ENCODE data around the gene INPP4B. TPM values are rescaled to one million over a fixed set of nuclear protein-coding genes. Genes with fewer than 3 reads are reported as not detected.

Gene INPP4B
- total RNA-seq, 1 experiment from 2014 or later = not detected

DNA sequence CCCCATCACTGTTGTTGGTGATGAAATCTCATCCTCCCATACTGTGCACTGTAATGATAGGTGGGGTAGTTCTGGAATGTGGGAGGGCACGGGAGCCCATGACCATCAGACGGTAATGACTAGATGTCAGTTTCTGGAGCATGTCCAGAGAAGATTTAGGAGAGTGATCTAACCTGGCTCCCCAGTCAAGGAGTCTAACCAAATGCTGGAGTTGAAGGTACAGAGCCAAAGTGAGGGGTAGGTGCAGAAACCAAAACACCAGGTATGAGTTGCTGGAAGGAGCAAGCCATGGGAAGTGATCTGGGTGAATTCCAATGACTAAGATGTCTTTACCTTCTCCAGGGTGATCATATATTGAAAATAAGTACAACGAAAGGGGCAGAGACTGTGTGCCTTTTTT is 296.9 kb downstream of the INPP4B start:
- H3K36me3 ChIP-seq (ENCODE audit: insufficient read depth, low read length) = no peaks in the 10 kb centered on the region
- H3K9ac ChIP-seq (ENCODE audit: low read length) = no peak overlapping the region
- H3K79me2 ChIP-seq (ENCODE audit: low read length) = no peaks in the 10 kb centered on the region
- H2AFZ ChIP-seq (ENCODE audit: low read length) = no peak overlapping the region
- no peaks in the 10 kb centered on the region for H3K4me1 ChIP-seq (ENCODE audit: low read length)
- no peak for DNase-seq
- no peaks in the 10 kb centered on the region for H3K27me3 ChIP-seq (ENCODE audit: low read length)
- H3K9me3 ChIP-seq (ENCODE audit: low read length) = peaks cover 2% of the 10 kb centered on the region; the same call in 1 of the 2 replicates
- H3K4me2 ChIP-seq (ENCODE audit: low read depth, low read length, poor library complexity, severe bottlenecking) = no peak overlapping the region
- H3K9me2 ChIP-seq (replicated peaks; ENCODE audit: insufficient read depth, low read length) = no peaks in the 10 kb centered on the region
- no peak overlapping the region for H3K27ac ChIP-seq (ENCODE audit: low read length)
- H3K4me3 ChIP-seq (ENCODE audit: low read length) = no peak overlapping the region
- no peaks in the 10 kb centered on the region for H4K20me1 ChIP-seq (ENCODE audit: insufficient read depth, low read depth, low read length)

DNA sequence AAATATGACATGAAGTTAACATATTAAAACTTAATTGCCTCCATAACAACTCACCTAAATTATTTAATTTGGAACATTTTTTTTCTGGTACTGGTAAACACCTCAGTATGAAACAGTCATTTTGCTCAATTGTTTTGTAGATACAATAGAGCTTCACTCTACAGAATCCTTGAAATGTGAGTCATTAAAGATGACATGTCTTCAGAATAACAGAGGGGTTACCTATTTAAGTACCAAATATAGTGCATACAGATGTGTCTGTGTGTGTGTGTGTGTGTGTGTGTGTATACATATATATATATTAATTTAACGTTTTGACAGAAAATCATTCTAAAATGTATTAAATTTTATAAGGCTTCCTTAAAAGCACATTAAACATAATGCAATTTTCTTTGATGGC is 297.6 kb downstream of the INPP4B start:
- H3K79me2 ChIP-seq (ENCODE audit: low read length) = no peaks in the 10 kb centered on the region
- H3K4me3 ChIP-seq (ENCODE audit: low read length) = no peak overlapping the region
- no peaks in the 10 kb centered on the region for H3K27me3 ChIP-seq (ENCODE audit: low read length)
- H2AFZ ChIP-seq (ENCODE audit: low read length) = no peak overlapping the region
- no peak overlapping the region for H3K9ac ChIP-seq (ENCODE audit: low read length)
- peaks cover 2% of the 10 kb centered on the region; the same call in 1 of the 2 replicates for H3K9me3 ChIP-seq (ENCODE audit: low read length)
- DNase-seq = no peak
- no peak overlapping the region for H3K27ac ChIP-seq (ENCODE audit: low read length)
- no peaks in the 10 kb centered on the region for H3K36me3 ChIP-seq (ENCODE audit: insufficient read depth, low read length)
- no peaks in the 10 kb centered on the region for H3K9me2 ChIP-seq (replicated peaks; ENCODE audit: insufficient read depth, low read length)
- H3K4me1 ChIP-seq (ENCODE audit: low read length) = no peaks in the 10 kb centered on the region
- no peak overlapping the region for H3K4me2 ChIP-seq (ENCODE audit: low read depth, low read length, poor library complexity, severe bottlenecking)
- no peaks in the 10 kb centered on the region for H4K20me1 ChIP-seq (ENCODE audit: insufficient read depth, low read depth, low read length)

DNA sequence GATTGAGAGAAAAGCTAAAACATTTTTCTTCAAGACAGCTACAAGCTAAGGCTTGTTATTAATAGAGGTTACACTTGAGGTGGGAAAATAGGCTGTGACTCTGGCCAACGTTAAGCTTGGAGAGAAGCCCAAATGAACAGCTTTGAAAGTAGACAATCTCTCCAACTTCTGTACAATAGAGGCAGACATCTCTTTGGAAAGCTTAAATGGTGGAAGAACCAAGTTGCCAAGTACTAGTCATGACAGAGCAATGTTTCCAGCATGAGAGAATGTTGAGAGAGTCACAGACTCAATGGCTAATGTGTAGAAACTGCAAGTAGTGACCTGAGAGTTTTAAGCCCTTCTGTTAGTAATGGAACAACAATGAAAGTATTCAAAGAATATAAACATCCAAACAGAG is 298.1 kb downstream of the INPP4B start:
- H3K9me2 ChIP-seq (replicated peaks; ENCODE audit: insufficient read depth, low read length) = no peaks in the 10 kb centered on the region
- no peaks in the 10 kb centered on the region for H4K20me1 ChIP-seq (ENCODE audit: insufficient read depth, low read depth, low read length)
- no peak overlapping the region for H3K4me2 ChIP-seq (ENCODE audit: low read depth, low read length, poor library complexity, severe bottlenecking)
- H3K27ac ChIP-seq (ENCODE audit: low read length) = no peak overlapping the region
- H3K9ac ChIP-seq (ENCODE audit: low read length) = no peak overlapping the region
- DNase-seq = no peak
- no peaks in the 10 kb centered on the region for H3K36me3 ChIP-seq (ENCODE audit: insufficient read depth, low read length)
- no peaks in the 10 kb centered on the region for H3K4me1 ChIP-seq (ENCODE audit: low read length)
- peaks cover 2% of the 10 kb centered on the region; the same call in 1 of the 2 replicates for H3K9me3 ChIP-seq (ENCODE audit: low read length)
- H2AFZ ChIP-seq (ENCODE audit: low read length) = no peak overlapping the region
- no peak overlapping the region for H3K4me3 ChIP-seq (ENCODE audit: low read length)
- H3K27me3 ChIP-seq (ENCODE audit: low read length) = no peaks in the 10 kb centered on the region
- H3K79me2 ChIP-seq (ENCODE audit: low read length) = no peaks in the 10 kb centered on the region

DNA sequence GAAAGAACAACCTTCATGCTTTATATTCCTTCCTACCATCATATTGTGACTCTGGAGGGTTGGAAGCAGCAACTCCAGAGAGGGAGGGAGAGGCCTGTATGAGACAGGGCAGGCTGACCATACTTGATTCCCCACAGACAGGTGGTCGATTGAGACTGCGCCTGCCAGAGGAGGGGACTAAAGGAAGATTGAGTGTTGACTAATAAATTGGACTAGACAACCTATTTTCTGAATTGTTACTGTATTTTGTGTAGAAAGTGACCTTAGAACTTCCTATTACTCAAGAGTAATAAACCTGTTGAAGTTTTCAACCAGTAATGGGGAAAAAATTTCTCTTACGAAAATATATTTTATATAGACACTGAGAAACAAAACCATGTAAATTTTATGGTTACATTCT is 301.5 kb downstream of the INPP4B start:
- no peaks in the 10 kb centered on the region for H3K79me2 ChIP-seq (ENCODE audit: low read length)
- no peaks in the 10 kb centered on the region for H3K36me3 ChIP-seq (ENCODE audit: insufficient read depth, low read length)
- H3K9me2 ChIP-seq (replicated peaks; ENCODE audit: insufficient read depth, low read length) = no peaks in the 10 kb centered on the region
- H2AFZ ChIP-seq (ENCODE audit: low read length) = no peak overlapping the region
- no peak for DNase-seq
- no peak overlapping the region for H3K27ac ChIP-seq (ENCODE audit: low read length)
- H3K4me3 ChIP-seq (ENCODE audit: low read length) = no peak overlapping the region
- H3K4me2 ChIP-seq (ENCODE audit: low read depth, low read length, poor library complexity, severe bottlenecking) = no peak overlapping the region
- H3K9me3 ChIP-seq (ENCODE audit: low read length) = peaks cover 2% of the 10 kb centered on the region; the same call in 1 of the 2 replicates
- no peaks in the 10 kb centered on the region for H3K4me1 ChIP-seq (ENCODE audit: low read length)
- H3K27me3 ChIP-seq (ENCODE audit: low read length) = no peaks in the 10 kb centered on the region
- no peak overlapping the region for H3K9ac ChIP-seq (ENCODE audit: low read length)
- no peaks in the 10 kb centered on the region for H4K20me1 ChIP-seq (ENCODE audit: insufficient read depth, low read depth, low read length)

DNA sequence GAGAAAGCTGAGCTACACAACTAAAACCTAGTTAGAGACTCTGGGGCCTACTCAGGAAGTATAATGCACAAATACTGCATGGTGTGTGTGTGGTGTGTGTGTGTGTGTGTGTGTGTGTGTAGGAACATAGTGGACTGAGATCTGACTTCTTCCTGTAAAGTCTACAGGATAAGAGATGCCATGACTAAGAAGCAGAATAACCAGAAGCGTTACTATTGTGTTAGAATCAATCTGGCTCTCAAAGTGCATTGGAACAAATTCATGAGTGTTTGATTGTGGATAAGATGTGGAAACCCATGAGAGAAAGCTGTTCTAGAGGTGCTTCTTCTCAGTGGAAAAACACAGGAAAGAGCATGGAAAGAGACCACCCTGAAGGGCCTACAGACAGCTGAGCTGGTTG is 302.1 kb downstream of the INPP4B start:
- Histone ChIP-seq H3K4me3 (ENCODE audit: low read length) (no peak overlapping the region), H3K9me3 (ENCODE audit: low read length) (peaks cover 2% of the 10 kb centered on the region; the same call in 1 of the 2 replicates), H3K36me3 (ENCODE audit: insufficient read depth, low read length) (no peaks in the 10 kb centered on the region), H3K27me3 (ENCODE audit: low read length) (no peaks in the 10 kb centered on the region), H2AFZ (ENCODE audit: low read length) (no peak overlapping the region), H4K20me1 (ENCODE audit: insufficient read depth, low read depth, low read length) (no peaks in the 10 kb centered on the region), H3K4me1 (ENCODE audit: low read length) (no peaks in the 10 kb centered on the region), H3K4me2 (ENCODE audit: low read depth, low read length, poor library complexity, severe bottlenecking) (no peak overlapping the region), H3K9me2 (replicated peaks; ENCODE audit: insufficient read depth, low read length) (no peaks in the 10 kb centered on the region), H3K9ac (ENCODE audit: low read length) (no peak overlapping the region), H3K79me2 (ENCODE audit: low read length) (no peaks in the 10 kb centered on the region), H3K27ac (ENCODE audit: low read length) (no peak overlapping the region)
- DNase-seq = no peak

DNA sequence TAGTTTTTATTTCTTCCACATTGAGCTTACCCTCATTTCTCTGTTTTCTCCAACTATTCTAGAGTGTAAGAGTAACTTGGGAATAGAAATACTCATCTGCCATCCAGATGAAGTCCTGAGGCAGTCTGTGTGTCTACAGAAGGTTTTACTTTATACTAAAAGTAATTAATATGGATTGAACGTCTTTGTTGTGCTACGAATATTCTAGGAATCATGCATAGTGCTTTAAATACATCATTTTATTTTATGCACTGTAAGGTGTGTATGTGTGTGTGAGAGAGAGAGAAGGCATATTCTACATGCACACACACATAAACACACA is 305.7 kb downstream of the INPP4B start:
- Histone ChIP-seq H3K27ac (ENCODE audit: low read length) (no peak overlapping the region), H3K9me2 (replicated peaks; ENCODE audit: insufficient read depth, low read length) (no peaks in the 10 kb centered on the region), H2AFZ (ENCODE audit: low read length) (no peak overlapping the region), H3K4me3 (ENCODE audit: low read length) (no peak overlapping the region), H3K4me1 (ENCODE audit: low read length) (no peaks in the 10 kb centered on the region), H3K9me3 (ENCODE audit: low read length) (no peaks in the 10 kb centered on the region), H3K36me3 (ENCODE audit: insufficient read depth, low read length) (no peaks in the 10 kb centered on the region), H3K27me3 (ENCODE audit: low read length) (no peaks in the 10 kb centered on the region), H3K9ac (ENCODE audit: low read length) (no peak overlapping the region), H3K4me2 (ENCODE audit: low read depth, low read length, poor library complexity, severe bottlenecking) (no peak overlapping the region), H3K79me2 (ENCODE audit: low read length) (no peaks in the 10 kb centered on the region), H4K20me1 (ENCODE audit: insufficient read depth, low read depth, low read length) (no peaks in the 10 kb centered on the region)
- DNase-seq = no peak

DNA sequence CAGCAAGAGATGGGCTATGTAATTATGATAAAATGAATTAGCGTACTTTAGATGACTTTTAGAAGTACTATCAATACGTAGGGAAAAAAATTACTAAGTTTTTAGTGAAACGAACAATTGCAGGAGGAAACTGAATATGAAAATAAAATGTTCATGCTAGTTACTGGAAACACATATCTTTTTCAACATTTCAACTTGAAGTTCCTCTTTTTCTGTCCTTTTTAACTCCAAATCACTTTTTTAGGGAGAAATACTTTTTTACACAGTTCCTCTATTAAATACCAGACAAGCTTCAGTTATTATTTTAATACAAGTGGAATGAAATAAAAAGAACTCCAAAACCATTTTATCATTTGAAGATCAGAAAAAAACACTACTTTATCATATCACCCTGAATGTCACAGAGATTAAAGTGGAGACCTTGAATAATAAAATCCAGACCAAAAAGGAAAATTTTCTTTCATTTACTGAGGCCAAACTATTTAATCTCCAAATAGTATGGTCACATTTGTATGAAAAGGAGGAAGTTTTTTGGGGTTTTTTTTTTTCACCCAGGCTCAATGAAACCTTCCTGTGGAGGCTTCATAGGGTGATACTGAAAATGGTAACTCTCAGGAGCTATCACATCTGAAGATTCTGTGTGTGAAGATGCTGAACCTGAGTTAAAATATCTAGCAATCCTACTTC is 306.2 kb downstream of the INPP4B start:
- H3K9me2 ChIP-seq (replicated peaks; ENCODE audit: insufficient read depth, low read length) = no peaks in the 10 kb centered on the region
- no peaks in the 10 kb centered on the region for H3K79me2 ChIP-seq (ENCODE audit: low read length)
- DNase-seq = no peak

DNA sequence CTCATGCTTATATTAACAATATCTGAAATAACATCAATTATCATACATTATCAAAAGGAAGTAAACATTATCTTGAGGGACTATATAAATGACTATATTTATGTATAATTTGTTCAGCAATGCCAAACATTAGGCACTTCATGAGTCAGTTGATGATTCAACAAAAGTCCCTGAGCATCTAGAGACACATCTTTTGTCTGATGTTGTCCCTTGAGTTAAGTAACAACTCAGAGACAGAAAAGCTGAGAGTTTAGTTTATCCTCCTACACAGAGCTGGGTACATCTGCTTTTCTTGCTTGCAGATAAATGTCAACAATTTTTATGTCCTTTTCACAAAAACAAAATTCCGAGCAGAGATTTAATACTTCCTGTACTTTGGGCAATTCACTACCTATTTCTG is 311.1 kb downstream of the INPP4B start:
- no peaks in the 10 kb centered on the region for H3K36me3 ChIP-seq (ENCODE audit: insufficient read depth, low read length)
- H3K79me2 ChIP-seq (ENCODE audit: low read length) = no peaks in the 10 kb centered on the region
- H3K27ac ChIP-seq (ENCODE audit: low read length) = no peak overlapping the region
- no peaks in the 10 kb centered on the region for H3K4me1 ChIP-seq (ENCODE audit: low read length)
- H3K27me3 ChIP-seq (ENCODE audit: low read length) = no peaks in the 10 kb centered on the region
- no peak overlapping the region for H3K4me2 ChIP-seq (ENCODE audit: low read depth, low read length, poor library complexity, severe bottlenecking)
- no peaks in the 10 kb centered on the region for H4K20me1 ChIP-seq (ENCODE audit: insufficient read depth, low read depth, low read length)
- H3K9me2 ChIP-seq (replicated peaks; ENCODE audit: insufficient read depth, low read length) = no peaks in the 10 kb centered on the region
- no peak overlapping the region for H3K4me3 ChIP-seq (ENCODE audit: low read length)
- H3K9me3 ChIP-seq (ENCODE audit: low read length) = no peaks in the 10 kb centered on the region
- H3K9ac ChIP-seq (ENCODE audit: low read length) = no peak overlapping the region
- no peak for DNase-seq
- H2AFZ ChIP-seq (ENCODE audit: low read length) = no peak overlapping the region

More for the DNA sequence above, 306.2 kb downstream of the INPP4B start:
- Histone ChIP-seq H3K4me3 (ENCODE audit: low read length) (no peak overlapping the region), H3K4me2 (ENCODE audit: low read depth, low read length, poor library complexity, severe bottlenecking) (no peak overlapping the region), H4K20me1 (ENCODE audit: insufficient read depth, low read depth, low read length) (no peaks in the 10 kb centered on the region), H3K27ac (ENCODE audit: low read length) (no peak overlapping the region), H3K4me1 (ENCODE audit: low read length) (no peaks in the 10 kb centered on the region), H3K9ac (ENCODE audit: low read length) (no peak overlapping the region), H3K9me3 (ENCODE audit: low read length) (no peaks in the 10 kb centered on the region), H3K27me3 (ENCODE audit: low read length) (no peaks in the 10 kb centered on the region), H2AFZ (ENCODE audit: low read length) (no peak overlapping the region), H3K36me3 (ENCODE audit: insufficient read depth, low read length) (no peaks in the 10 kb centered on the region)
